GM12864 (cell line): Measurements from ENCODE around the gene ATF2.
"Not testable (repeated sequence)": the region's sequence is repeated elsewhere in the genome, so short reads cannot be mapped to it uniquely, and the experiment has no call there.

ENCODE experiments used
- DNase-seq: peaks from one replicate; pipeline ENCODE4 v3.0.0-alpha.2; 2011; ENCODE audit warnings: low read depth
- H3K4me3 ChIP-seq: 2 replicates; pipeline ENCODE4 v1.5.1; 2011; ENCODE audit warnings: mild to moderate bottlenecking, low read depth, low read length, control low read depth
- TF ChIP-seq, protein P1 (sequence below): IDR thresholded peaks from 2 replicates; pipeline ENCODE4 v1.5.1; 2011; ENCODE audit warnings: low read depth, mild to moderate bottlenecking, moderate library complexity, low read length, control low read depth, inconsistent platforms; ENCODE audit errors: missing control alignments

The ATF2 gene

GRCh38 chr2:175135177-175135576 is 32.8 kb downstream of the ATF2 start:
- no peak overlapping the region for H3K4me3 ChIP-seq
- TF ChIP-seq, protein P1, sequence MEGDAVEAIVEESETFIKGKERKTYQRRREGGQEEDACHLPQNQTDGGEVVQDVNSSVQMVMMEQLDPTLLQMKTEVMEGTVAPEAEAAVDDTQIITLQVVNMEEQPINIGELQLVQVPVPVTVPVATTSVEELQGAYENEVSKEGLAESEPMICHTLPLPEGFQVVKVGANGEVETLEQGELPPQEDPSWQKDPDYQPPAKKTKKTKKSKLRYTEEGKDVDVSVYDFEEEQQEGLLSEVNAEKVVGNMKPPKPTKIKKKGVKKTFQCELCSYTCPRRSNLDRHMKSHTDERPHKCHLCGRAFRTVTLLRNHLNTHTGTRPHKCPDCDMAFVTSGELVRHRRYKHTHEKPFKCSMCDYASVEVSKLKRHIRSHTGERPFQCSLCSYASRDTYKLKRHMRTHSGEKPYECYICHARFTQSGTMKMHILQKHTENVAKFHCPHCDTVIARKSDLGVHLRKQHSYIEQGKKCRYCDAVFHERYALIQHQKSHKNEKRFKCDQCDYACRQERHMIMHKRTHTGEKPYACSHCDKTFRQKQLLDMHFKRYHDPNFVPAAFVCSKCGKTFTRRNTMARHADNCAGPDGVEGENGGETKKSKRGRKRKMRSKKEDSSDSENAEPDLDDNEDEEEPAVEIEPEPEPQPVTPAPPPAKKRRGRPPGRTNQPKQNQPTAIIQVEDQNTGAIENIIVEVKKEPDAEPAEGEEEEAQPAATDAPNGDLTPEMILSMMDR, result no peak
- no peak for DNase-seq

GRCh38 chr2:175131252-175131651 is 36.8 kb downstream of the ATF2 start:
- no peak overlapping the region for H3K4me3 ChIP-seq
- TF ChIP-seq, protein P1, result no peak
- DNase-seq, result no peak

- no peak for DNase-seq
- TF ChIP-seq, protein P1, result no peak
- no peak overlapping the region for H3K4me3 ChIP-seq
Measured at GRCh38 chr2:175126661-175127060, 41.3 kb downstream of the ATF2 start.

- DNase-seq, result no peak
- no peak overlapping the region for H3K4me3 ChIP-seq
- TF ChIP-seq, protein P1, result no peak
Measured at GRCh38 chr2:175123254-175123653, 44.7 kb downstream of the ATF2 start.

- peak; percentile 35 for DNase-seq
- TF ChIP-seq, protein P1, result peak; percentile 57
- no peak overlapping the region for H3K4me3 ChIP-seq
Measured at GRCh38 chr2:175111200-175111657, 56.8 kb downstream of the ATF2 start.

GRCh38 chr2:175108091-175108490 is 59.9 kb downstream of the ATF2 start:
- not testable (repeated sequence) for DNase-seq, H3K4me3 ChIP-seq

GRCh38 chr2:175107146-175107545 is 60.9 kb downstream of the ATF2 start:
- TF ChIP-seq, protein P1, result no peak
- no peak for DNase-seq
- no peak overlapping the region for H3K4me3 ChIP-seq

- TF ChIP-seq, protein P1, result no peak
- DNase-seq, result no peak
Measured at GRCh38 chr2:175103191-175103590, 64.8 kb downstream of the ATF2 start.

More at GRCh38 chr2:175103191-175103590, 64.8 kb downstream of the ATF2 start:
- no peak overlapping the region for H3K4me3 ChIP-seq
